SK-N-SH (cell line): Measurements from ENCODE around the gene CDK5. TPM values are rescaled to one million over a fixed set of nuclear protein-coding genes. Genes with fewer than 3 reads are reported as not detected.

Source experiments
- CTCF ChIA-PET: fragments of 300-600, 350-600 bp; formaldehyde crosslinking; extraction: SDS; loops from one replicate; lab custom pipeline; 2021; lab: Yijun Ruan, JAX
- POLR2A ChIA-PET: fragments of 350-600 bp; sonication (Branson Sonifier 250); formaldehyde crosslinking; extraction: SDS; loops from one replicate; lab custom pipeline; 2020; ENCODE audit warnings: antibody characterized with exemption, inconsistent platforms; lab: Yijun Ruan, JAX
- DNase-seq: peaks from one replicate; pipeline ENCODE4 v3.0.0; 2012
- H2AFZ ChIP-seq: fragments of 200-600 bp; sonication (generic); 2 replicates; pipeline ENCODE4 v1.8.1; 2016; ENCODE audit warnings: antibody characterized with exemption, mild to moderate bottlenecking, low read depth
- H3F3A ChIP-seq: fragments of 200-600 bp; sonication (generic); replicated peaks from 2 replicates; pipeline ENCODE3; 2016; ENCODE audit warnings: antibody characterized with exemption, mild to moderate bottlenecking; ENCODE audit not compliant: insufficient read depth
- H3K27ac ChIP-seq, 2 experiments: fragments of 200-500 bp in 1 of 2; fragments of 200-600 bp in 1 of 2; sonication (Bioruptor generic) in 1 of 2; sonication (generic), shearing (Covaris generic) in 1 of 2; 2 replicates each; pipeline versions ENCODE4 v1.5.1 to v1.6.1; 2014 to 2016; ENCODE audit warnings: low read depth in 2 of 2, inconsistent platforms in 1 of 2, low read length in 1 of 2, mild to moderate bottlenecking in 1 of 2, mixed read lengths in 1 of 2
- H3K27me3 ChIP-seq: fragments of 200-600 bp; sonication (generic), shearing (Covaris generic); 2 replicates; pipeline ENCODE4 v1.6.1; 2016; ENCODE audit warnings: mixed run types; ENCODE audit not compliant: insufficient read depth
- H3K36me3 ChIP-seq, 2 experiments: fragments of 200-500 bp in 1 of 2; fragments of 200-600 bp in 1 of 2; sonication (Bioruptor generic) in 1 of 2; sonication (generic) in 1 of 2; replicated peaks in 1 of 2; 2 replicates each; pipeline versions ENCODE3 to v1.5.1; 2014 to 2016; ENCODE audit warnings: low read length in 1 of 2, mild to moderate bottlenecking in 1 of 2; ENCODE audit not compliant: insufficient read depth in 2 of 2, control insufficient read depth in 1 of 2
- H3K4me1 ChIP-seq, 2 experiments: fragments of 200-500 bp in 1 of 2; fragments of 200-600 bp in 1 of 2; sonication (Bioruptor generic) in 1 of 2; sonication (generic), shearing (Covaris generic) in 1 of 2; 2 replicates each; pipeline versions ENCODE4 v1.5.1 to v1.6.1; 2014 to 2016; ENCODE audit warnings: low read depth in 1 of 2, low read length in 1 of 2, mixed run types in 1 of 2; ENCODE audit not compliant: insufficient read depth in 2 of 2, control insufficient read depth in 1 of 2
- H3K4me2 ChIP-seq: fragments of 200-600 bp; sonication (generic), shearing (Covaris generic); 2 replicates; pipeline ENCODE4 v1.6.1; 2017; ENCODE audit warnings: mixed run types
- H3K4me3 ChIP-seq, 2 experiments: fragments of 200-500 bp in 1 of 2; fragments of 200-600 bp in 1 of 2; sonication (Bioruptor generic) in 1 of 2; sonication (generic), shearing (Covaris generic) in 1 of 2; 2 replicates each; pipeline versions ENCODE4 v1.5.1 to v1.8.1; 2014 to 2016; ENCODE audit warnings: low read depth in 2 of 2, inconsistent platforms in 1 of 2, low read length in 1 of 2, mild to moderate bottlenecking in 1 of 2, mixed read lengths in 1 of 2, moderate library complexity in 1 of 2
- H3K79me2 ChIP-seq: fragments of 200-600 bp; sonication (generic); 2 replicates; pipeline ENCODE4 v1.8.1; 2017; ENCODE audit warnings: mild to moderate bottlenecking; ENCODE audit not compliant: insufficient read depth
- H3K9ac ChIP-seq: fragments of 200-600 bp; sonication (generic); 2 replicates; pipeline ENCODE4 v1.6.1; 2017; ENCODE audit warnings: mixed run types
- H3K9me2 ChIP-seq: fragments of 200-600 bp; sonication (generic); 2 replicates; pipeline ENCODE4 v1.6.1; 2017; ENCODE audit warnings: mixed run types
- H3K9me3 ChIP-seq: fragments of 200-600 bp; sonication (generic); 2 replicates; pipeline ENCODE4 v1.6.1; 2017; ENCODE audit warnings: mixed run types, mild to moderate bottlenecking, moderate library complexity
- H4K20me1 ChIP-seq: fragments of 200-600 bp; sonication (generic); 2 replicates; pipeline ENCODE4 v1.6.1; 2017; ENCODE audit warnings: mild to moderate bottlenecking, mixed run types; ENCODE audit not compliant: insufficient read depth
- ELF1 ChIP-seq: IDR thresholded peaks from 2 replicates; pipeline ENCODE4 v1.4.0; 2012
- GABPA ChIP-seq: IDR thresholded peaks from 2 replicates; pipeline ENCODE4 v1.4.0; 2012; ENCODE audit warnings: low read depth, mild to moderate bottlenecking
- MAX ChIP-seq: IDR thresholded peaks from 2 replicates; pipeline ENCODE4 v1.4.0; 2012; ENCODE audit warnings: low read depth
- MXI1 ChIP-seq: IDR thresholded peaks from 2 replicates; pipeline ENCODE4 v1.6.1; 2012; ENCODE audit warnings: mild to moderate bottlenecking, low read depth, low read length, improper control_type of control experiment
- NRF1 ChIP-seq: IDR thresholded peaks from 2 replicates; pipeline ENCODE4 v1.6.1; 2012; ENCODE audit warnings: low read depth, mild to moderate bottlenecking, low read length
- RAD21 ChIP-seq: IDR thresholded peaks from 2 replicates; pipeline ENCODE4 v1.6.1; 2012; ENCODE audit warnings: mild to moderate bottlenecking, low read length
- RCOR1 ChIP-seq: fragments of 150-350 bp; IDR thresholded peaks from 2 replicates; pipeline ENCODE4 v1.6.1; 2017; ENCODE audit warnings: antibody characterized with exemption, low read length
- REST ChIP-seq: IDR thresholded peaks from 2 replicates; pipeline ENCODE4 v1.6.1; 2012; ENCODE audit warnings: mild to moderate bottlenecking, low read depth, low read length, moderate library complexity
- TCF12 ChIP-seq: IDR thresholded peaks from 2 replicates; pipeline ENCODE4 v1.4.0; 2012
- USF1 ChIP-seq: IDR thresholded peaks from 2 replicates; pipeline ENCODE4 v1.4.0; 2012; ENCODE audit warnings: low read depth, borderline replicate concordance
- ZBTB33 ChIP-seq: IDR thresholded peaks from 2 replicates; pipeline ENCODE4 v1.4.0; 2012; ENCODE audit warnings: low read depth, borderline replicate concordance
- WGBS: methylation state at CpG from one replicate; pipeline ENCODE4 v1.1.6; 2017; ENCODE audit warnings: low lambda C conversion rate; 5-methylcytosine and 5-hydroxymethylcytosine counted together
- polyA plus RNA-seq, 3 experiments: library from polyadenylated mRNA; depleted of rRNA; stranded (reverse); fragments of >200 nt; gene quantifications; 2 replicates each; pipeline ENCODE4 v1.2.3, GENCODE V29; 2012

Gene CDK5
- polyA plus RNA-seq, 1 of the 3 experiments (the other 2 are of a cell fraction): 125 TPM

GRCh38 chr7:151079199-151079910 lies 21.7 kb upstream of the CDK5 start:
- Histone ChIP-seq H3K79me2 (peaks cover 48% of the 10 kb centered on the region), H3K4me1 (peaks cover 25 to 41% of the 10 kb centered on the region in 2 experiments), H3F3A (peaks cover 39% of the 10 kb centered on the region), H3K27me3 (no peaks in the 10 kb centered on the region), H2AFZ (no peak overlapping the region), H3K4me2 (peak overlapping the region; percentile 98), H3K9me3 (no peaks in the 10 kb centered on the region), H4K20me1 (no peaks in the 10 kb centered on the region; the same call in 1 of the 2 replicates), H3K9ac (peak overlapping the region; percentile 96), H3K27ac (peak overlapping the region; percentile 13 to 78; a peak in 2 of 4 replicates), H3K36me3 (peaks cover 12 to 58% of the 10 kb centered on the region in 2 experiments), H3K4me3 (peak overlapping the region; percentile 94 to 99), H3K9me2 (no peaks in the 10 kb centered on the region)
- ChIA-PET POLR2A (no interaction called here), CTCF (interaction anchor here (1.2 to 21.3 kb wide), 3 partner anchors 15 to 30 kb away, joined by 3 to 474 read pairs (median 46); partner anchors contain the start of genes CDK5 and SLC4A2)
- no peak for TF ChIP-seq REST
- no peak for TF ChIP-seq TCF12
- TF ChIP-seq RCOR1: no peak
- DNase-seq: no peak
- 83% methylated on average over 24 of the region's 27 CpGs for WGBS

GRCh38 chr7:151078233-151079040 lies 20.7 kb upstream of the CDK5 start:
- no peaks in the 10 kb centered on the region; the same call in 1 of the 2 replicates for H4K20me1 ChIP-seq
- no peak overlapping the region for H3K9ac ChIP-seq
- H3K79me2 ChIP-seq: peaks cover 48% of the 10 kb centered on the region
- WGBS: 82% methylated on average over 20 of the region's 22 CpGs
- H3K9me2 ChIP-seq: no peaks in the 10 kb centered on the region
- H3K4me3 ChIP-seq: no peak overlapping the region
- H3K4me1 ChIP-seq: peaks cover 25 to 35% of the 10 kb centered on the region in 2 experiments
- H3F3A ChIP-seq: peaks cover 31% of the 10 kb centered on the region
- no peak overlapping the region for H2AFZ ChIP-seq
- DNase-seq: no peak
- peaks cover 18 to 67% of the 10 kb centered on the region in 2 experiments for H3K36me3 ChIP-seq
- ChIA-PET POLR2A (interaction anchor here (1.1 kb wide), 1 partner anchor 9 kb away, joined by 3 read pairs; no protein-coding TSS in a partner anchor), CTCF (interaction anchor here (1.2 to 21.3 kb wide), 6 partner anchors 9 to 50 kb away, joined by 3 to 474 read pairs (median 13); partner anchors contain the start of genes ABCB8, CDK5 and SLC4A2)
- no peaks in the 10 kb centered on the region for H3K27me3 ChIP-seq
- H3K4me2 ChIP-seq: peak overlapping the region; percentile 98
- no peaks in the 10 kb centered on the region for H3K9me3 ChIP-seq
- H3K27ac ChIP-seq: peak overlapping the region in 1 of 2 experiments; percentile 8; a peak in 1 of 4 replicates
- TF ChIP-seq USF1 (no peak), MAX (no peak), NRF1 (no peak), MXI1 (no peak), RCOR1 (no peak), REST (no peak), ZBTB33 (no peak), TCF12 (no peak), RAD21 (no peak), GABPA (no peak), ELF1 (no peak)
